ENCODE data around the gene PFDN4.

The PFDN4 gene

GRCh38 chr20:54207743-54208547 lies at the start of gene PFDN4 (continued):
- TF ChIP-seq ZNF513 (tag by site-specific recombination; IDR thresholded peaks at IDR 0.05) (no peak), PRDM4 (tag by site-specific recombination; IDR thresholded peaks at IDR 0.05) (peak; percentile 39; the same call in 1 of the 2 replicates), ZNF121 (tag by site-specific recombination; IDR thresholded peaks at IDR 0.05) (no peak), ZNF747 (tag by site-specific recombination; IDR thresholded peaks at IDR 0.05) (no peak), REPIN1 (tag by site-specific recombination; IDR thresholded peaks at IDR 0.05; ENCODE audit: low read depth) (no peak), ZNF311 (tag by site-specific recombination; IDR thresholded peaks at IDR 0.05; ENCODE audit: borderline replicate concordance) (no peak), INSM2 (tag by site-specific recombination; IDR thresholded peaks at IDR 0.05) (peak; percentile 52; the same call in 1 of the 2 replicates), ZNF416 (tag by site-specific recombination; IDR thresholded peaks at IDR 0.05) (no peak), ZNF548 (tag by site-specific recombination; IDR thresholded peaks at IDR 0.05) (no peak), ZNF596 (tag by site-specific recombination; IDR thresholded peaks at IDR 0.05) (no peak), ZNF544 (tag by site-specific recombination; IDR thresholded peaks at IDR 0.05) (no peak), ZFHX2 (tag by site-specific recombination; conservative IDR thresholded peaks at IDR 0.05) (peak; percentile 77), REST (tag by site-specific recombination; IDR thresholded peaks at IDR 0.05) (no peak), HIC1 (tag by site-specific recombination; IDR thresholded peaks at IDR 0.05) (no peak), ZFP37 (tag by site-specific recombination; IDR thresholded peaks at IDR 0.05) (0 out of 2 replicates have a peak, but pooled peaks have one; percentile 36), ZNF23 (tag by site-specific recombination; IDR thresholded peaks at IDR 0.05; ENCODE audit: borderline replicate concordance) (no peak), ZNF639 (tag by site-specific recombination; IDR thresholded peaks at IDR 0.05) (peak; percentile 96), ZBTB48 (tag by site-specific recombination; IDR thresholded peaks at IDR 0.05) (no peak; the same call in 1 of the 2 replicates), ZNF214 (tag by site-specific recombination; IDR thresholded peaks at IDR 0.05; ENCODE audit: borderline replicate concordance) (no peak), ZBTB1 (tag by site-specific recombination; IDR thresholded peaks at IDR 0.05) (no peak), SP7 (tag by site-specific recombination; IDR thresholded peaks at IDR 0.05) (peak; percentile 89), ZNF521 (tag by site-specific recombination; IDR thresholded peaks at IDR 0.05) (no peak), YY2 (tag by site-specific recombination; IDR thresholded peaks at IDR 0.05) (peak; percentile 99), PATZ1 (tag by site-specific recombination; IDR thresholded peaks at IDR 0.05) (peak; percentile 88)

All from HEK293 (cell line).